Transverse colon (tissue), 3 donors: ENCODE results near the gene ZNF302.

Source experiments
- CTCF ChIP-seq, 5 experiments: fragments of 200-600 bp in 3 of 5; fragments of 450-650 bp in 2 of 5; sonication (generic) in 3 of 5; IDR thresholded peaks; 1 replicate in 2 of 5; 2 replicates in 3 of 5; pipeline ENCODE4 v1.5.1; 2016 to 2017; ENCODE audit warnings: antibody characterized with exemption in 5 of 5, inconsistent platforms in 3 of 5, mild to moderate bottlenecking in 2 of 5, moderate library complexity in 1 of 5
- POLR2A ChIP-seq: fragments of 450-650 bp; IDR thresholded peaks from one replicate; pipeline ENCODE4 v1.6.1; 2016; ENCODE audit warnings: antibody characterized with exemption, mild to moderate bottlenecking, moderate library complexity

- TF ChIP-seq CTCF (IDR thresholded peaks at IDR 0.05) = no peak
- TF ChIP-seq POLR2A = no peak
Observed at GRCh38 chr19:34725400-34725799, 47.9 kb downstream of the ZNF302 start.
